Astrocyte (in vitro differentiated cells and primary cell): Measurements from ENCODE around the gene SMOC2. TPM values are rescaled to one million over a fixed set of nuclear protein-coding genes. Genes with fewer than 3 reads are reported as not detected.

Source experiments
- DNase-seq: peaks from one replicate; pipeline ENCODE4 v3.0.0-alpha.2; 2010; ENCODE audit warnings: low read depth
- FAIRE-seq: peaks from 2 replicates; lab custom pipeline; 2011; peaks lifted over from hg19 to GRCh38; lab: Jason Lieb, UNC
- H2AFZ ChIP-seq: 2 replicates; pipeline ENCODE4 v1.6.0; 2012; ENCODE audit warnings: low read depth, low read length, inconsistent platforms
- H3K27ac ChIP-seq: 2 replicates; pipeline ENCODE4 v1.5.1; 2011; ENCODE audit warnings: low read depth, low read length, inconsistent platforms
- H3K27me3 ChIP-seq: 2 replicates; pipeline ENCODE4 v1.6.0; 2011; ENCODE audit warnings: low read length, inconsistent platforms; ENCODE audit not compliant: insufficient read depth
- H3K36me3 ChIP-seq: 2 replicates; pipeline ENCODE4 v1.5.1; 2011; ENCODE audit warnings: low read length, inconsistent platforms; ENCODE audit not compliant: insufficient read depth
- H3K4me1 ChIP-seq: 2 replicates; pipeline ENCODE4 v1.5.1; 2011; ENCODE audit warnings: low read length, inconsistent platforms; ENCODE audit not compliant: insufficient read depth
- H3K4me2 ChIP-seq: 2 replicates; pipeline ENCODE4 v1.6.0; 2012; ENCODE audit warnings: low read length, inconsistent platforms
- H3K4me3 ChIP-seq: 2 replicates; pipeline ENCODE4 v1.5.1; 2011; ENCODE audit warnings: low read depth, mild to moderate bottlenecking, low read length, inconsistent platforms; ENCODE audit not compliant: insufficient read depth
- H3K79me2 ChIP-seq: 2 replicates; pipeline ENCODE4 v1.6.0; 2012; ENCODE audit warnings: mild to moderate bottlenecking, low read length, inconsistent platforms; ENCODE audit not compliant: insufficient read depth
- H3K9ac ChIP-seq: 2 replicates; pipeline ENCODE4 v1.6.0; 2012; ENCODE audit warnings: mild to moderate bottlenecking, low read length, inconsistent platforms
- H3K9me3 ChIP-seq: 2 replicates; pipeline ENCODE4 v1.5.1; 2012; ENCODE audit warnings: low read depth, mild to moderate bottlenecking, low read length, inconsistent platforms; ENCODE audit not compliant: insufficient read depth
- H4K20me1 ChIP-seq: 2 replicates; pipeline ENCODE4 v1.6.0; 2012; ENCODE audit warnings: low read length, inconsistent platforms; ENCODE audit not compliant: insufficient read depth
- H3K27ac Mint-ChIP-seq: one replicate; pipeline ENCODE4 v1.8.0; 2021; ENCODE audit warnings: mild to moderate bottlenecking, mixed read lengths; ENCODE audit not compliant: unreplicated experiment
- H3K27me3 Mint-ChIP-seq: one replicate; pipeline ENCODE4 v1.8.0; 2021; ENCODE audit warnings: low read depth, mixed read lengths; ENCODE audit not compliant: unreplicated experiment
- H3K36me3 Mint-ChIP-seq: one replicate; pipeline ENCODE4 v1.8.0; 2021; ENCODE audit warnings: low read depth, mixed read lengths; ENCODE audit not compliant: unreplicated experiment
- H3K4me1 Mint-ChIP-seq: one replicate; pipeline ENCODE4 v1.8.0; 2021; ENCODE audit warnings: low read depth, mixed read lengths; ENCODE audit not compliant: unreplicated experiment
- H3K4me3 Mint-ChIP-seq: one replicate; pipeline ENCODE4 v1.8.0; 2021; ENCODE audit warnings: mild to moderate bottlenecking, moderate library complexity, mixed read lengths; ENCODE audit not compliant: unreplicated experiment
- H3K9me3 Mint-ChIP-seq: one replicate; pipeline ENCODE4 v1.8.0; 2021; ENCODE audit warnings: mild to moderate bottlenecking, mixed read lengths; ENCODE audit not compliant: unreplicated experiment
- EZH2 ChIP-seq: IDR thresholded peaks from 2 replicates; pipeline ENCODE4 v1.6.1; 2012; ENCODE audit warnings: mild to moderate bottlenecking, low read length, inconsistent platforms; ENCODE audit not compliant: insufficient read depth
- total RNA-seq: library from RNA; stranded (reverse); gene quantifications from 2 replicates; pipeline ENCODE4 v1.2.1, GENCODE V29; 2021
- TF ChIP-seq, protein P1 (sequence below): IDR thresholded peaks from 2 replicates; pipeline ENCODE4 v1.5.1; 2011; ENCODE audit warnings: low read depth, mild to moderate bottlenecking, inconsistent platforms, low read length, moderate library complexity; ENCODE audit not compliant: insufficient read depth

SMOC2 gene
- total RNA-seq, 1 donor from 2014 or later, result 0.93 TPM

GRCh38 chr6:168427184-168427583 is 13.8 kb upstream of the SMOC2 start:
- no peak for FAIRE-seq
- Mint-ChIP-seq H3K36me3 (no peaks in the 10 kb centered on the region), H3K4me3 (no peak overlapping the region), H3K27ac (no peak overlapping the region), H3K27me3 (peaks cover 22% of the 10 kb centered on the region), H3K4me1 (no peaks in the 10 kb centered on the region), H3K9me3 (no peaks in the 10 kb centered on the region)
- no peak overlapping the region for H3K4me2 ChIP-seq
- H2AFZ ChIP-seq, result no peak overlapping the region
- no peak for DNase-seq
- H3K27me3 ChIP-seq, result no peaks in the 10 kb centered on the region
- no peaks in the 10 kb centered on the region for H3K36me3 ChIP-seq
- no peak overlapping the region for H3K4me3 ChIP-seq
- no peak overlapping the region for H3K27ac ChIP-seq
- no peaks in the 10 kb centered on the region for H3K9me3 ChIP-seq
- H3K4me1 ChIP-seq, result no peaks in the 10 kb centered on the region
- H4K20me1 ChIP-seq, result no peaks in the 10 kb centered on the region
- no peak for TF ChIP-seq EZH2
- TF ChIP-seq, protein P1, sequence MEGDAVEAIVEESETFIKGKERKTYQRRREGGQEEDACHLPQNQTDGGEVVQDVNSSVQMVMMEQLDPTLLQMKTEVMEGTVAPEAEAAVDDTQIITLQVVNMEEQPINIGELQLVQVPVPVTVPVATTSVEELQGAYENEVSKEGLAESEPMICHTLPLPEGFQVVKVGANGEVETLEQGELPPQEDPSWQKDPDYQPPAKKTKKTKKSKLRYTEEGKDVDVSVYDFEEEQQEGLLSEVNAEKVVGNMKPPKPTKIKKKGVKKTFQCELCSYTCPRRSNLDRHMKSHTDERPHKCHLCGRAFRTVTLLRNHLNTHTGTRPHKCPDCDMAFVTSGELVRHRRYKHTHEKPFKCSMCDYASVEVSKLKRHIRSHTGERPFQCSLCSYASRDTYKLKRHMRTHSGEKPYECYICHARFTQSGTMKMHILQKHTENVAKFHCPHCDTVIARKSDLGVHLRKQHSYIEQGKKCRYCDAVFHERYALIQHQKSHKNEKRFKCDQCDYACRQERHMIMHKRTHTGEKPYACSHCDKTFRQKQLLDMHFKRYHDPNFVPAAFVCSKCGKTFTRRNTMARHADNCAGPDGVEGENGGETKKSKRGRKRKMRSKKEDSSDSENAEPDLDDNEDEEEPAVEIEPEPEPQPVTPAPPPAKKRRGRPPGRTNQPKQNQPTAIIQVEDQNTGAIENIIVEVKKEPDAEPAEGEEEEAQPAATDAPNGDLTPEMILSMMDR, result no peak
- H3K79me2 ChIP-seq, result no peaks in the 10 kb centered on the region
- H3K9ac ChIP-seq, result no peak overlapping the region

DNA sequence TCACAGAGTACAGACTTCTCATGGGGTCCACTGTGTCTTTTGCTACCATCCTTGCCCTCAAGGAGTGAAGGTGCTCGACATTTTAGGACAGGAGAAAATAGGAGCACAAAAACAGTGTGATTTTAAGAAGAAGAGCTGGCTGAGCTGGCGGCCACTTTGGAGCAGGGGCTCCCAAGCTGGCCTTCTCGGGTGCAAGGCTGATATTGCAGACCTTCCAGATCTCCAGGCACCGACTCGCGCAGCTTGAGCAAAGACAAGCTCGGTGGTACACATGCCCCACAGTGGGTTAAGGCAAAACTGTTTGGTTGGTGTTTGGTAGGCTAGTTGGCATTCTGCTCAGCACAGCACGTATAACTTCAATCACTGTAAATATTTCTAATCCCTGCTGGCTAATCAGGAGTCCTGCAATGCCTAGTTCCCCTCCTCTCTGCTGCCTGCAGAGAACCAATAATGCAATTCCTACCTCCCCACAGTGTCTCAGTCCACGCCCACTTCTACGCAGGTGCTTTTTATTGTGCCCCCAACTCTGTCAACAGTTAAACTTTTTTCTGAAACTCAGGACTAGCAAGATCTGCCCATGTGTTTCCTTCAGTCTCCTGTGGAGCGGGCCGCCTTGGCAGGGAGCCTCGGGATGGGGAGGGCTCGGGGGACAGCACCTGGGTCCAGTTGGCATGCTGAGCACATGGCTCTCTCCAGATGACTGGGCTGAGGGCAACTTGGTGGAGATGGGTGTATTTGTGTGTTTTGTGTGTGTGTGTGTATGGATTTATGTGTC is 12.7 kb upstream of the SMOC2 start:
- Histone ChIP-seq H3K79me2 (no peaks in the 10 kb centered on the region), H3K27me3 (no peaks in the 10 kb centered on the region), H3K9ac (no peak overlapping the region), H3K36me3 (no peaks in the 10 kb centered on the region), H3K9me3 (no peaks in the 10 kb centered on the region), H3K4me3 (no peak overlapping the region), H2AFZ (no peak overlapping the region), H3K4me1 (no peaks in the 10 kb centered on the region), H4K20me1 (no peaks in the 10 kb centered on the region), H3K4me2 (no peak overlapping the region), H3K27ac (no peak overlapping the region)
- Mint-ChIP-seq H3K4me3 (no peak overlapping the region), H3K36me3 (no peaks in the 10 kb centered on the region), H3K27me3 (peaks cover 29% of the 10 kb centered on the region), H3K27ac (no peak overlapping the region), H3K4me1 (no peaks in the 10 kb centered on the region), H3K9me3 (no peaks in the 10 kb centered on the region)
- FAIRE-seq (no peak), DNase-seq (no peak)
- TF ChIP-seq, protein P1, result no peak
- TF ChIP-seq EZH2, result no peak

GRCh38 chr6:168428863-168429262 is 12.1 kb upstream of the SMOC2 start:
- H2AFZ ChIP-seq, result no peak overlapping the region
- Mint-ChIP-seq H3K9me3 (no peaks in the 10 kb centered on the region), H3K36me3 (no peaks in the 10 kb centered on the region), H3K27ac (no peak overlapping the region), H3K4me1 (no peaks in the 10 kb centered on the region), H3K27me3 (peaks cover 30% of the 10 kb centered on the region), H3K4me3 (no peak overlapping the region)
- no peak overlapping the region for H3K27ac ChIP-seq
- TF ChIP-seq, protein P1, result no peak
- TF ChIP-seq EZH2, result no peak
- no peak overlapping the region for H3K4me2 ChIP-seq
- H3K9ac ChIP-seq, result no peak overlapping the region
- no peak overlapping the region for H3K4me3 ChIP-seq
- H3K9me3 ChIP-seq, result no peaks in the 10 kb centered on the region
- H3K4me1 ChIP-seq, result no peaks in the 10 kb centered on the region
- H4K20me1 ChIP-seq, result no peaks in the 10 kb centered on the region
- H3K36me3 ChIP-seq, result no peaks in the 10 kb centered on the region
- H3K79me2 ChIP-seq, result no peaks in the 10 kb centered on the region
- FAIRE-seq, result peak; percentile 32
- no peak for DNase-seq
- no peaks in the 10 kb centered on the region for H3K27me3 ChIP-seq
